ENCODE data around the gene PRKAG3.

- TF ChIP-seq CTCF (conservative IDR thresholded peaks at IDR 0.05 in 1 of 2, IDR thresholded peaks at IDR 0.05 in 1 of 2; ENCODE audit: extremely low read depth in 1 of 2, insufficient read depth in 1 of 2, low read depth in 1 of 2, low read length in 2 of 2) (no peak), EZH2 (IDR thresholded peaks at IDR 0.05; ENCODE audit: borderline replicate concordance, low read length) (no peak)
Observed at GRCh38 chr2:218820746-218821369, 10.7 kb downstream of the PRKAG3 start.
